Measurements from ENCODE around the gene TNIP1.

DNA sequence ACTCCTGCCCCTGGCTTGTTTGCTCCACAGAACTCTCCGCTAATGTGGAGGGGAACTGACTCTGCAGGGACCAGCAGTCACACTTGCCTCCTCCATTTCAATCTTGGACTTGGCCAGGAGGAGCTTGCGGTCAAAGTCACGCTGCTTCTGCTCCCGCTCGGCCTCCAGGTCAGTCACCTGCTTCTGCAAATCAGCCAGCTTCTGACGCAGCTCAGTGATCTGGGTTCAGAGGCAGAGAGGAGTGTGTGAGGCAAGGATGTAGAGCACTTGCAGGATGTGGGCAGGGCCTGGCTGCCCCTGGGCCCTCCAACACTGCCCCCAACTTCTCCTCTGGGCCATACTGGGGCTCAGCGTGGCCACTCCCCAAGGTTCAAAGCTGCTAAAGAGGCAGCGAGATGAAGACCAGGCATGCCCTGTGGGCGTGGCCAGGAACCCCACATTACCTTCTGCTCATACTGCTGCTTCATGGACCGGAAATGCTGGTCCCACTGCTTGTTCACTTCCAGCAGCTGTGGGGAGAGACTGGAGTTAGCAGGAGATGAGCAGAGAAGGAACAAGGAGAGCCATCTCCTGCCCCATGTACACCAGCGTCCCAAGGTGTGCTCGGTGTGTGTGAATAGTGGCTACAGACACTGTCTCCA lies 38.3 kb downstream of the TNIP1 start:
- TF ChIP-seq POLR2AphosphoS5 (IDR thresholded peaks at IDR 0.05; ENCODE audit: low read depth, low read length) (no peak), POLR2A (IDR thresholded peaks at IDR 0.05; ENCODE audit: low read depth, low read length) (no peak), TAF1 (IDR thresholded peaks at IDR 0.05; ENCODE audit: borderline replicate concordance, low read depth, low read length) (no peak)

Measured in GM12892 (cell line).